Parathyroid adenoma (tissue), 2 donors: ENCODE data around the gene DLG2.
A peak's percentile ranks its signal among the peaks of the same experiment; 100 is the strongest.

Source experiments
- H2AFZ ChIP-seq: fragments of 300-600 bp; sonication (generic); one replicate; pipeline ENCODE4 v1.7.0; 2017; ENCODE audit warnings: antibody characterized with exemption, mild to moderate bottlenecking
- H3K27ac ChIP-seq: fragments of 300-600 bp; sonication (generic); one replicate; pipeline ENCODE4 v1.7.0; 2017
- H3K27me3 ChIP-seq: fragments of 300-600 bp; sonication (generic); one replicate; pipeline ENCODE4 v1.7.0; 2017; ENCODE audit warnings: low read length; ENCODE audit not compliant: control insufficient read depth, insufficient read depth
- H3K36me3 ChIP-seq: fragments of 300-600 bp; sonication (generic); one replicate; pipeline ENCODE4 v1.7.0; 2017; ENCODE audit warnings: low read length; ENCODE audit not compliant: control insufficient read depth, insufficient read depth
- H3K4me1 ChIP-seq: fragments of 300-600 bp; sonication (generic); one replicate; pipeline ENCODE4 v1.7.0; 2017; ENCODE audit warnings: control low read depth
- H3K4me2 ChIP-seq: fragments of 300-600 bp; sonication (generic); one replicate; pipeline ENCODE4 v1.7.0; 2017; ENCODE audit warnings: low read length
- H3K4me3 ChIP-seq: fragments of 300-600 bp; sonication (generic); one replicate; pipeline ENCODE4 v1.7.0; 2017; ENCODE audit warnings: low read depth, low read length
- H3K79me2 ChIP-seq: fragments of 300-600 bp; sonication (generic); one replicate; pipeline ENCODE4 v1.7.0; 2017; ENCODE audit warnings: control low read depth
- H3K9ac ChIP-seq: fragments of 300-600 bp; sonication (generic); one replicate; pipeline ENCODE4 v1.7.0; 2017; ENCODE audit warnings: mild to moderate bottlenecking
- H3K9me3 ChIP-seq: fragments of 300-600 bp; sonication (generic); one replicate; pipeline ENCODE4 v1.7.0; 2017; ENCODE audit warnings: low read length; ENCODE audit not compliant: control insufficient read depth
- TF ChIP-seq, protein P1 (sequence below): fragments of 300-600 bp; sonication (generic); IDR thresholded peaks from one replicate; pipeline ENCODE4 v1.7.0; 2017; ENCODE audit warnings: antibody characterized with exemption, mild to moderate bottlenecking
- donor health status: primary hyperparathyroidism.

Gene DLG2

DNA sequence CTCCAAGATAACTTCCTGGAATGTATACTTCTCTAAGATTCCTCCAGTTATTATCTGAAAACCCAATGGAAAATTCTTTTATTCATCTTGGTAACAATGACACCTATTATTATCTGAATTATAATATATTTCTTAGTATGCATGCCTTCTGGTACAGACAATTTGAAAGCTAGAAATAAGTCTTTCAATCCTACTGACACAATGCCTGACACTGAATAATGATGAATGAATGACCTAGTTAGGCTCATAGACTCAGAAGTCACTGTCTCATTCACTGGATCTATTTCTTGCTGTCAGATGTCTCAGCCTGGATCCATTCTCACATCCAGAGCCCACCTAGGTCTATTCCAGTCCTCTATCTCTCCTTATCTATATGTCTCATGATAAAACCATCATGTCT lies 1214.3 kb downstream of the DLG2 start:
- TF ChIP-seq, protein P1, sequence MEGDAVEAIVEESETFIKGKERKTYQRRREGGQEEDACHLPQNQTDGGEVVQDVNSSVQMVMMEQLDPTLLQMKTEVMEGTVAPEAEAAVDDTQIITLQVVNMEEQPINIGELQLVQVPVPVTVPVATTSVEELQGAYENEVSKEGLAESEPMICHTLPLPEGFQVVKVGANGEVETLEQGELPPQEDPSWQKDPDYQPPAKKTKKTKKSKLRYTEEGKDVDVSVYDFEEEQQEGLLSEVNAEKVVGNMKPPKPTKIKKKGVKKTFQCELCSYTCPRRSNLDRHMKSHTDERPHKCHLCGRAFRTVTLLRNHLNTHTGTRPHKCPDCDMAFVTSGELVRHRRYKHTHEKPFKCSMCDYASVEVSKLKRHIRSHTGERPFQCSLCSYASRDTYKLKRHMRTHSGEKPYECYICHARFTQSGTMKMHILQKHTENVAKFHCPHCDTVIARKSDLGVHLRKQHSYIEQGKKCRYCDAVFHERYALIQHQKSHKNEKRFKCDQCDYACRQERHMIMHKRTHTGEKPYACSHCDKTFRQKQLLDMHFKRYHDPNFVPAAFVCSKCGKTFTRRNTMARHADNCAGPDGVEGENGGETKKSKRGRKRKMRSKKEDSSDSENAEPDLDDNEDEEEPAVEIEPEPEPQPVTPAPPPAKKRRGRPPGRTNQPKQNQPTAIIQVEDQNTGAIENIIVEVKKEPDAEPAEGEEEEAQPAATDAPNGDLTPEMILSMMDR: no peak
- Histone ChIP-seq H3K4me1 (no peaks in the 10 kb centered on the region), H3K79me2 (no peaks in the 10 kb centered on the region), H3K36me3 (no peaks in the 10 kb centered on the region), H3K4me2 (no peak overlapping the region), H3K9ac (no peak overlapping the region), H3K4me3 (no peak overlapping the region), H3K9me3 (no peaks in the 10 kb centered on the region), H3K27ac (no peak overlapping the region), H2AFZ (no peak overlapping the region), H3K27me3 (no peaks in the 10 kb centered on the region)

DNA sequence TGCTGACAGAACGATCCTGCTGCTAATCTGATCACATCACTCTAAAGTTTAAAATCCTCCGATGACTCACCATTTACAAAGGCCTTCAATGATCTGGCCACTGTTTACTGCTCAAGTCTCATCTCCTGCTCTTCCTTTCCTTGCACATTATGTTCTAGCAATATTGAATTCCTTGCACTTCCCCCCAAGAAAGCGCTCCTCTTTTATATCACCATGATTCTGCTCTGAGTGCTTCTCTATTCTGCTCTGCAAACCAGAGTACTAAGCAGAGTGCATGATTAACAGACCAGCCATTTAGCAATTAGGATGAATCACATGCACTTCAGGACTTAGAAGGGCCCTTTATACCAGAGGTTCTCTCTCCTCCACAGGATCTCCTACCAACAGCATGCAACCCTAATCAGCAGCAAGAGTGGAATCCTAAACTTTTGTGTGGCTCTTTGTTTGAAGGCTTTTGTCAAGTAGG lies 1218.2 kb downstream of the DLG2 start:
- Histone ChIP-seq H3K9ac (no peak overlapping the region), H3K4me1 (no peaks in the 10 kb centered on the region), H3K9me3 (no peaks in the 10 kb centered on the region), H3K4me3 (no peak overlapping the region), H3K4me2 (no peak overlapping the region), H3K36me3 (no peaks in the 10 kb centered on the region), H3K79me2 (no peaks in the 10 kb centered on the region), H2AFZ (no peak overlapping the region), H3K27me3 (no peaks in the 10 kb centered on the region), H3K27ac (no peak overlapping the region)
- TF ChIP-seq, protein P1: no peak

DNA sequence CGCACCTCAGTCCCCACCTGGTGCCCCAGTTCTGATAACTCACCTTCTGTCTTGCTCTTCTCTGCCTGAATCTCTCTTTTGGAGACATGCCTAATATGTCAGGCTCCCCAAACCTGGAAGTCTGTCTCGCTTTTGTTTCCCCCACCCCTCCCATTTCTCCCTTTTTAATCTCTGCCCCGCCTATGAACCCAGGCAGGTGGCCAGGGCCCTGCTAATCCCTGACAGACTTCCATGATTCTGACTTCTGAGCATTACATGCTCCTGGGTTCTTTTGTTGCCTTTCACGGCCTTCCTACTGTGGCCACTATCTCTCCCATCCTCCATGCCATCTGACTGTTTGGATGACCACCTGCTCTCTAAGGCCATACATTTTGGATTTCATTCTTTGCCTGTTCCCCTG lies 1220.1 kb downstream of the DLG2 start:
- Histone ChIP-seq H2AFZ (no peak overlapping the region), H3K36me3 (no peaks in the 10 kb centered on the region), H3K4me3 (no peak overlapping the region), H3K4me1 (no peaks in the 10 kb centered on the region), H3K27ac (no peak overlapping the region), H3K79me2 (no peaks in the 10 kb centered on the region), H3K27me3 (no peaks in the 10 kb centered on the region), H3K9ac (no peak overlapping the region), H3K9me3 (no peaks in the 10 kb centered on the region), H3K4me2 (no peak overlapping the region)
- TF ChIP-seq, protein P1: no peak

DNA sequence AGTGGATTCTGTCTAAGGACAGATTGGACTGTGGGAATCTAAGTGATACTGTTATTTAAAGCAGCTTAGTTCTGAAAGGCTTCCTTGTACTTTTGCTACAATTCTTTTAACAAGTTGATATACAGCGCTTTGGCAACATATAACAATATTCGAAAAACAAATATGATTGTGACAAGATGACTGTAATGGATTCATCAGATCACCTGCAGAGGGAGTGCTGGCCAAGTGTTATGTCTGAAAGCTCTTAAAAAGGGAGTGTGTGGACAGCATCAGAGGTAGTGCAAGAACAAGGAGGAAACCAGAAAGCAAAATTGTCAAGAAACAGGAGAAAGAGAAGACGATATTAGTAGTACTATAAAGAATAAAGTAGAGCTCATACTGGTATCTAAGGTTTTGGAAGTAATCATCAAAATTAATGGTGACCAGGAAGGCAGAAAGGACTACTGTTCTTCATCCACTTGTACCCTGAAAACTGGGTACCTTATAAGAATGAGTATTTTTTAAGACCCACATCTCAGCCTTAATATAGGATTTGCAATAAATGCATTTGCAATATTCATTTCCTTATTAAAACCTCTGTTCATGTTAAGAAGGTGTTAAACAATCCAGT lies 1229.0 kb downstream of the DLG2 start:
- Histone ChIP-seq H3K79me2 (no peaks in the 10 kb centered on the region), H3K4me1 (no peaks in the 10 kb centered on the region), H3K27me3 (no peaks in the 10 kb centered on the region), H2AFZ (no peak overlapping the region), H3K4me2 (no peak overlapping the region), H3K36me3 (no peaks in the 10 kb centered on the region), H3K9ac (no peak overlapping the region), H3K27ac (no peak overlapping the region), H3K9me3 (no peaks in the 10 kb centered on the region), H3K4me3 (no peak overlapping the region)
- TF ChIP-seq, protein P1: peak; percentile 41

DNA sequence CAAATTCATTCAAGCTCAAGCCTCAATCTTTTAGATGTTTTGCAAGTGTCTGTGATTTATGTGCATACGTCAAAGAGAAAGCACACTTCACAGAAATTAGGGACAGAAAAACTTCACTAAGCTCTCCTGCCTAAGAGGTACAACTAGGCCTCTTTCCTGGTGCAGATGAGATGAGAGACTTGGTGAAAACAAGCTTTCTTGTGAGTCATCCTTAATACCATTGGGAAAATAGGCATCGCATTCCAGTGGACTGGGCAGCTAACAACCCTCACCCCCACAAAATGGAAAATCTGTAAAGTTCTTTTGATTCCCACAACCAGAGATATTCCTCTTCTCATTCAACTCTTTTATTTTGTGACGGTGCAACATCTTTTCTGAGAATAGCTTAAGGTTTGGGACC lies 1230.6 kb downstream of the DLG2 start:
- H3K4me3 ChIP-seq: no peak overlapping the region
- H3K27ac ChIP-seq: no peak overlapping the region
- no peaks in the 10 kb centered on the region for H3K36me3 ChIP-seq
- no peaks in the 10 kb centered on the region for H3K9me3 ChIP-seq
- no peak overlapping the region for H2AFZ ChIP-seq
- TF ChIP-seq, protein P1: no peak
- H3K4me1 ChIP-seq: no peaks in the 10 kb centered on the region
- H3K27me3 ChIP-seq: no peaks in the 10 kb centered on the region
- H3K79me2 ChIP-seq: no peaks in the 10 kb centered on the region
- H3K4me2 ChIP-seq: no peak overlapping the region
- H3K9ac ChIP-seq: no peak overlapping the region
